ENCODE measurements around the gene ACBD6. TPM values are rescaled to one million over a fixed set of nuclear protein-coding genes. Genes with fewer than 3 reads are reported as not detected.
A peak's percentile ranks its signal among the peaks of the same experiment; 100 is the strongest.

The ACBD6 gene, protein sequence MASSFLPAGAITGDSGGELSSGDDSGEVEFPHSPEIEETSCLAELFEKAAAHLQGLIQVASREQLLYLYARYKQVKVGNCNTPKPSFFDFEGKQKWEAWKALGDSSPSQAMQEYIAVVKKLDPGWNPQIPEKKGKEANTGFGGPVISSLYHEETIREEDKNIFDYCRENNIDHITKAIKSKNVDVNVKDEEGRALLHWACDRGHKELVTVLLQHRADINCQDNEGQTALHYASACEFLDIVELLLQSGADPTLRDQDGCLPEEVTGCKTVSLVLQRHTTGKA
- 149 and 161 TPM in 2 replicates for total RNA-seq (2013; cell fraction: nucleolus; rRNA removed)
- total RNA-seq (2014; rRNA removed) (56.2 and 61.5 TPM in 2 replicates), total RNA-seq (2014; rRNA removed; fragmentation: Illumina TruSeq; extraction: Trizol) (64.1 and 67.3 TPM in 2 replicates), total RNA-seq (2021) (46.6 and 49.6 TPM in 2 replicates), polyA plus RNA-seq (2011; rRNA removed) (56.3 and 58.7 TPM in 2 replicates), polyA plus RNA-seq (2014; fragmentation: Illumina TruSeq; extraction: Trizol) (45.0 and 50.0 TPM in 2 replicates), polyA plus RNA-seq (2014; fragmentation: Nextera tagmentation; extraction: Ambion mirVana) (10 to 100 TPM; 15.0 to 38.7 TPM), polyA plus RNA-seq (2014; rRNA removed) (53.8 and 57.9 TPM in 2 replicates), polyA plus RNA-seq (2016; fragmentation: Nextera tagmentation; extraction: Ambion mirVana) (10 to 100 TPM; 63.9 to 65.7 TPM), polyA minus RNA-seq (2011; rRNA and poly(A)+ RNA removed) (74.4 and 78.7 TPM in 2 replicates), Bru-seq, nascent RNA (percentile 81 among the genes with signal in this experiment), BruChase-seq, experiment 1, labeled RNA remaining after a 6-hour chase (percentile 71 among the genes with signal in this experiment), BruChase-seq, experiment 2, labeled RNA remaining after a 2-hour chase (percentile 71 among the genes with signal in this experiment)
- 85.7 TPM for polyA plus RNA-seq (2011; ENCODE audit: low read depth)
- 55.9 and 56.8 TPM in 2 replicates for polyA plus RNA-seq (2011; cell fraction: cytosol; rRNA removed)
- 122 and 132 TPM in 2 replicates for polyA plus RNA-seq (2011; cell fraction: nucleus; rRNA removed)
- polyA plus RNA-seq (2012): 53.4 and 53.6 TPM in 2 replicates
- polyA minus RNA-seq (2011; cell fraction: cytosol; rRNA and poly(A)+ RNA removed): 14.6 and 16.7 TPM in 2 replicates
- 43.3 and 76.9 TPM in 2 replicates for polyA minus RNA-seq (2011; cell fraction: nucleus; rRNA and poly(A)+ RNA removed)
- long read RNA-seq, experiment 1, transcript ACBD6-201 (8 exons, 1,670 nt): major isoform, 40 of 46 reads
- long read RNA-seq, experiment 1, partial matches to known transcripts: 2 of 46 reads
- long read RNA-seq, experiment 1, other reads (novel, unspliced or antisense): 4 of 46 reads
- long read RNA-seq, experiment 2, transcript ACBD6-201 (8 exons, 1,670 nt): major isoform, 82 of 102 reads
- long read RNA-seq, experiment 2, partial matches to known transcripts: 8 of 102 reads
- long read RNA-seq, experiment 2, other reads (novel, unspliced or antisense): 12 of 102 reads

DNA sequence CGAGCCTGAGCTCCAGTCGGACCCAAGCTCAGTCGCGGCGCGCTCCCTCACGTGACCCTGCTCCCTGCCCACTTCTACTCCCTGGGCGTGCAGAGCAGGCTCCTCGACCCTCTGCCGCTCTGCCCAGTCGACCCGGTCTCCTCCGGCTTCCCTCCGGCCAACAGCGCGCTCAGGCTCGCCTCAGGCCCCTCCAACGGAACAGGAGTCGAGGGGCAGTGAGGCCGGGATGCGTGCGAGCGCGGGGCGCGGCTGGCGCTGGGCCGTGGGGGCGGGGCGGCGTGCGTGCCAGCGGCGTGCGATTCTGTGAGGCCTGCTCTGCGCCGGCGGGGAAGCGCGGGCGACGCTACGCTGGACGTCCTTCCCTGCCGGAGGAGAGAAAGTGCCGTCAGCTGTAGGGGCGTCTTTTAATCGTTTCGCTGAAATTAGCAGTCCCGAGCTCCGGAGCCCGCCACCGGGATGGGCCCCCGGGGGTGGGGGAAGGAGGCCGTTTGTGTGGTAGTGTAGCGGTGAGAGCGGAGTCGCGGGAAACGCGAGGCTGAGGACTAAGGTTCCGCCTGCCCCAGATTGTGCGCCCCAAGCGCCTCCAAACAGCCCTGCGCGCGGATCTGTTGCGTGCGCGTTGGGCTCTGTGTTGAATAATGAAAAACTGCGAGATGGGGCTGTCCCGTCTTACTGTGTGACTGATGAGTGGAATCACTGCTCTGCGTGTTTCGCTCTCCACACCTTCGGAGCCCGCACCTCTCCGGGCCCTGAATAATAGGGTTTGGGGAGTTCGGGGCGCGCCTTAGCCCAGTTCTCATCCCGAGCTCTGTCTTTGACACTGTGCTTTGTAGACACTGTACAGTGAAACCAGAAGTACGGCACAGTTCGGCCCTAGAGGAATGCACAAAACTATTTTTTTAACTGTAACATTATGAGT lies at the start of gene ACBD6:
Gene ACBD6, minus strand, starts transcription at position 217 of the 919 bp plus-strand sequence. CDS start 311 bp downstream, outside the sequence.
- peak within 1 kb of the TSS; percentile 93 for H3K9ac ChIP-seq (ENCODE audit: control insufficient read depth, insufficient read depth, low read length)
- DNase-seq (ENCODE audit: low read depth, low spot score) (peak; percentile 51), FAIRE-seq (peak; percentile 83), ATAC-seq (peak; percentile 91)
- in situ Hi-C loops (cut with MboI): no loop called here
- peak within 1 kb of the TSS; percentile 94 for H3K27ac ChIP-seq (ENCODE audit: control insufficient read depth, insufficient read depth)
- H3K4me3 ChIP-seq: peak within 1 kb of the TSS; percentile 82
- H3K4me2 ChIP-seq (ENCODE audit: control insufficient read depth, insufficient read depth): peak within 1 kb of the TSS; percentile 82
- H3K79me2 ChIP-seq (ENCODE audit: control insufficient read depth, insufficient read depth, low read length): peaks cover 42% of the 10 kb centered on the region
- H2AFZ ChIP-seq (ENCODE audit: control insufficient read depth, low read depth, low read length): peak within 1 kb of the TSS; percentile 99
- no peaks in the 10 kb centered on the region for H3K36me3 ChIP-seq (ENCODE audit: control insufficient read depth in 2 of 2, insufficient read depth in 2 of 2, low read length in 1 of 2)
- H3K4me1 ChIP-seq (ENCODE audit: control insufficient read depth, insufficient read depth, low read length): no peaks in the 10 kb centered on the region
- under 1% methylated on average over 77 of the region's 83 CpGs for WGBS (ENCODE audit: insufficient coverage, insufficient replicate concordance, low lambda C conversion rate, missing lambda C conversion rate)
- SMC1A ChIA-PET (ENCODE audit: uncharacterized antibody, unreplicated experiment): interaction anchor here (0.8 to 4.4 kb wide), 10 partner anchors 10 to 595 kb away, joined by 3 to 15 read pairs (median 4); no protein-coding TSS in a partner anchor
- POLR2A ChIA-PET: interaction anchor here (0.6 to 1.4 kb wide), 7 partner anchors 9 to 654 kb away, joined by 3 to 7 read pairs (median 3); partner anchors contain the start of gene TOR1AIP1
- TSS peak; percentile 69 for BruUV-seq (replicated peaks)
- CTCF ChIA-PET: interaction anchor here (0.6 to 7.0 kb wide), 11 partner anchors 10 to 379 kb away, joined by 3 to 56 read pairs (median 5); no protein-coding TSS in a partner anchor
- H4K20me1 ChIP-seq (ENCODE audit: control insufficient read depth, insufficient read depth): no peaks in the 10 kb centered on the region
- intact Hi-C loops (cut with micrococcal nuclease; ENCODE audit: unreplicated experiment): no loop called here
- no peaks in the 10 kb centered on the region for H3K27me3 ChIP-seq (replicated peaks in 1 of 2; ENCODE audit: control insufficient read depth in 2 of 2, insufficient read depth in 2 of 2, low read length in 1 of 2)
- no peaks in the 10 kb centered on the region for H3K9me3 ChIP-seq (replicated peaks; ENCODE audit: control insufficient read depth, insufficient read depth, low read length)
- RAD21 ChIA-PET (ENCODE audit: unreplicated experiment): interaction anchor here (0.7 to 3.9 kb wide), 6 partner anchors 14 to 409 kb away, joined by 3 to 28 read pairs (median 4); no protein-coding TSS in a partner anchor
- TF ChIP-seq, protein P1, sequence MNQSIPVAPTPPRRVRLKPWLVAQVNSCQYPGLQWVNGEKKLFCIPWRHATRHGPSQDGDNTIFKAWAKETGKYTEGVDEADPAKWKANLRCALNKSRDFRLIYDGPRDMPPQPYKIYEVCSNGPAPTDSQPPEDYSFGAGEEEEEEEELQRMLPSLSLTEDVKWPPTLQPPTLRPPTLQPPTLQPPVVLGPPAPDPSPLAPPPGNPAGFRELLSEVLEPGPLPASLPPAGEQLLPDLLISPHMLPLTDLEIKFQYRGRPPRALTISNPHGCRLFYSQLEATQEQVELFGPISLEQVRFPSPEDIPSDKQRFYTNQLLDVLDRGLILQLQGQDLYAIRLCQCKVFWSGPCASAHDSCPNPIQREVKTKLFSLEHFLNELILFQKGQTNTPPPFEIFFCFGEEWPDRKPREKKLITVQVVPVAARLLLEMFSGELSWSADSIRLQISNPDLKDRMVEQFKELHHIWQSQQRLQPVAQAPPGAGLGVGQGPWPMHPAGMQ (IDR thresholded peaks at IDR 0.05; ENCODE audit: borderline replicate concordance): peak; percentile 13; the same call in 1 of the 2 replicates
- TF ChIP-seq, protein P2, sequence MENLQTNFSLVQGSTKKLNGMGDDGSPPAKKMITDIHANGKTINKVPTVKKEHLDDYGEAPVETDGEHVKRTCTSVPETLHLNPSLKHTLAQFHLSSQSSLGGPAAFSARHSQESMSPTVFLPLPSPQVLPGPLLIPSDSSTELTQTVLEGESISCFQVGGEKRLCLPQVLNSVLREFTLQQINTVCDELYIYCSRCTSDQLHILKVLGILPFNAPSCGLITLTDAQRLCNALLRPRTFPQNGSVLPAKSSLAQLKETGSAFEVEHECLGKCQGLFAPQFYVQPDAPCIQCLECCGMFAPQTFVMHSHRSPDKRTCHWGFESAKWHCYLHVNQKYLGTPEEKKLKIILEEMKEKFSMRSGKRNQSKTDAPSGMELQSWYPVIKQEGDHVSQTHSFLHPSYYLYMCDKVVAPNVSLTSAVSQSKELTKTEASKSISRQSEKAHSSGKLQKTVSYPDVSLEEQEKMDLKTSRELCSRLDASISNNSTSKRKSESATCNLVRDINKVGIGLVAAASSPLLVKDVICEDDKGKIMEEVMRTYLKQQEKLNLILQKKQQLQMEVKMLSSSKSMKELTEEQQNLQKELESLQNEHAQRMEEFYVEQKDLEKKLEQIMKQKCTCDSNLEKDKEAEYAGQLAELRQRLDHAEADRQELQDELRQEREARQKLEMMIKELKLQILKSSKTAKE (IDR thresholded peaks at IDR 0.05; ENCODE audit: low read depth, poor library complexity, severe bottlenecking): no peak
- no peak for TF ChIP-seq SREBF1 (IDR thresholded peaks at IDR 0.05; ENCODE audit: low read length)
- TF ChIP-seq KAT2A (conservative IDR thresholded peaks at IDR 0.05; ENCODE audit: control insufficient read depth, low read depth, low read length): no peak
- TF ChIP-seq, protein P3, sequence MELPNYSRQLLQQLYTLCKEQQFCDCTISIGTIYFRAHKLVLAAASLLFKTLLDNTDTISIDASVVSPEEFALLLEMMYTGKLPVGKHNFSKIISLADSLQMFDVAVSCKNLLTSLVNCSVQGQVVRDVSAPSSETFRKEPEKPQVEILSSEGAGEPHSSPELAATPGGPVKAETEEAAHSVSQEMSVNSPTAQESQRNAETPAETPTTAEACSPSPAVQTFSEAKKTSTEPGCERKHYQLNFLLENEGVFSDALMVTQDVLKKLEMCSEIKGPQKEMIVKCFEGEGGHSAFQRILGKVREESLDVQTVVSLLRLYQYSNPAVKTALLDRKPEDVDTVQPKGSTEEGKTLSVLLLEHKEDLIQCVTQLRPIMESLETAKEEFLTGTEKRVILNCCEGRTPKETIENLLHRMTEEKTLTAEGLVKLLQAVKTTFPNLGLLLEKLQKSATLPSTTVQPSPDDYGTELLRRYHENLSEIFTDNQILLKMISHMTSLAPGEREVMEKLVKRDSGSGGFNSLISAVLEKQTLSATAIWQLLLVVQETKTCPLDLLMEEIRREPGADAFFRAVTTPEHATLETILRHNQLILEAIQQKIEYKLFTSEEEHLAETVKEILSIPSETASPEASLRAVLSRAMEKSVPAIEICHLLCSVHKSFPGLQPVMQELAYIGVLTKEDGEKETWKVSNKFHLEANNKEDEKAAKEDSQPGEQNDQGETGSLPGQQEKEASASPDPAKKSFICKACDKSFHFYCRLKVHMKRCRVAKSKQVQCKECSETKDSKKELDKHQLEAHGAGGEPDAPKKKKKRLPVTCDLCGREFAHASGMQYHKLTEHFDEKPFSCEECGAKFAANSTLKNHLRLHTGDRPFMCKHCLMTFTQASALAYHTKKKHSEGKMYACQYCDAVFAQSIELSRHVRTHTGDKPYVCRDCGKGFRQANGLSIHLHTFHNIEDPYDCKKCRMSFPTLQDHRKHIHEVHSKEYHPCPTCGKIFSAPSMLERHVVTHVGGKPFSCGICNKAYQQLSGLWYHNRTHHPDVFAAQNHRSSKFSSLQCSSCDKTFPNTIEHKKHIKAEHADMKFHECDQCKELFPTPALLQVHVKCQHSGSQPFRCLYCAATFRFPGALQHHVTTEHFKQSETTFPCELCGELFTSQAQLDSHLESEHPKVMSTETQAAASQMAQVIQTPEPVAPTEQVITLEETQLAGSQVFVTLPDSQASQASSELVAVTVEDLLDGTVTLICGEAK (IDR thresholded peaks at IDR 0.05; ENCODE audit: borderline replicate concordance): peak; percentile 88
- TF ChIP-seq ZNF384 (IDR thresholded peaks at IDR 0.05; ENCODE audit: borderline replicate concordance, low read depth, low read length): 0 out of 2 replicates have a peak, but pooled peaks have one; percentile 45

All from GM12878 (cell line).